Ovary (tissue), 9 donors: ENCODE measurements around the gene PRKAR2A. TPM values are rescaled to one million over a fixed set of nuclear protein-coding genes. Genes with fewer than 3 reads are reported as not detected.

Experiments used
- DNase-seq, 5 donors: peaks; one replicate each; pipeline ENCODE4 v3.0.0-alpha.2; 2019 to 2020
- H3K27ac ChIP-seq, 2 donors: fragments of 200-600 bp; one replicate each; pipeline versions ENCODE4 v1.5.1 to v1.8.0; 2019 to 2022
- H3K27me3 ChIP-seq: fragments of 200-600 bp; one replicate; pipeline ENCODE4 v1.8.0; 2022
- H3K36me3 ChIP-seq: fragments of 200-600 bp; sonication (generic); one replicate; pipeline ENCODE4 v1.5.1; 2019
- H3K4me1 ChIP-seq: one replicate; pipeline ENCODE4 v1.8.1; 2013; ENCODE audit warnings: mild to moderate bottlenecking, moderate library complexity; ENCODE audit not compliant: insufficient read depth
- H3K4me3 ChIP-seq: fragments of 200-600 bp; sonication (generic); one replicate; pipeline ENCODE4 v1.5.1; 2017
- H3K9me3 ChIP-seq, 2 donors: fragments of 200-600 bp in 1 of 2; sonication (generic) in 1 of 2; one replicate each; pipeline versions ENCODE4 v1.5.1 to v1.8.1; 2013 to 2019; ENCODE audit warnings: mild to moderate bottlenecking in 1 of 2, moderate library complexity in 1 of 2
- CTCF ChIP-seq, 3 donors: fragments of 450-650 bp in 2 of 3; fragments of 200-600 bp in 1 of 3; IDR thresholded peaks; one replicate each; pipeline versions ENCODE4 v1.5.1 to v1.8.0; 2016 to 2022; ENCODE audit warnings: antibody characterized with exemption in 3 of 3, mild to moderate bottlenecking in 1 of 3
- EP300 ChIP-seq: sonication (generic); formaldehyde crosslinking; IDR thresholded peaks from one replicate; pipeline ENCODE4 v1.6.1; 2017; ENCODE audit warnings: antibody characterized with exemption
- POLR2A ChIP-seq: fragments of 450-650 bp; IDR thresholded peaks from one replicate; pipeline ENCODE4 v1.6.1; 2017; ENCODE audit warnings: antibody characterized with exemption, mild to moderate bottlenecking, moderate library complexity
- WGBS, 3 donors: extraction: QIAGEN DNeasy Blood & Tissue Kit in 1 of 3; methylation state at CpG; one replicate each; pipeline versions ENCODE4 v1.1.5 to v1.1.7; 2013 to 2017; 5-methylcytosine and 5-hydroxymethylcytosine counted together
- intact Hi-C, 4 donors: fragments of 100-400 bp; cut with DNase I; formaldehyde crosslinking; loops; one replicate each; pipeline versions ENCODE4 v1.11.0 to v1.15.1; 2022 to 2023
- polyA plus RNA-seq, 2 donors: library from polyadenylated mRNA; stranded (reverse); fragments of 200-250 nt in 1 of 2; fragments of 350-450 nt in 1 of 2; fragmentation: Illumina TruSeq in 1 of 2; extraction: RNeasy Lipid Tissue Mini Kit (QIAGEN cat#74804) in 1 of 2; gene quantifications; one replicate each; pipeline ENCODE4 v1.2.3, GENCODE V29; 2013 to 2014
- total RNA-seq, 7 donors: library from RNA; depleted of rRNA in 2 of 7; stranded (reverse); fragments of >200 nt in 2 of 7; fragmentation: NEBNext Ultra II Directional in 3 of 7; extraction: Animal tissue kit (Norgen Biotek cat#: 25700) in 3 of 7; gene quantifications; one replicate each; pipeline versions ENCODE4 v1.1.0 to v1.2.4, GENCODE V29; 2016 to 2023
- donor health status: DM: no; HTN: no; CAD: no; lungs with moderate emphysema.
- donor health status: DM: no; HTN: no; CAD: no.
- donor health status: Bipolar disorder and iron deficiency.
- donor health status: DM: yes; HTN: yes; CAD: no.
- donor health status: DM: no; HTN: no; CAD: no.
- donor health status: DM: yes; HTN: yes; CAD: no.

The PRKAR2A gene
- total and polyA plus RNA-seq, 9 donors, result 9.4 to 52.6 (median 41.5) TPM

- H3K27ac ChIP-seq, result no peak overlapping the region
- 93 to 94% (median 94%) methylated on average over 5 of the region's 5 CpGs for WGBS, 3 donors
- H3K4me3 ChIP-seq, result no peak overlapping the region
- H3K27me3 ChIP-seq, result no peaks in the 10 kb centered on the region
- H3K4me1 ChIP-seq, result no peaks in the 10 kb centered on the region
- no peaks in the 10 kb centered on the region for H3K9me3 ChIP-seq
- DNase-seq, result peak in 1 of 5 donors; percentile 6
- intact Hi-C loops, result no loop called here
- TF ChIP-seq CTCF (IDR thresholded peaks at IDR 0.05), result no peak
- TF ChIP-seq POLR2A, result no peak
- no peak for TF ChIP-seq EP300
- no peaks in the 10 kb centered on the region for H3K36me3 ChIP-seq
Observed at GRCh38 chr3:48852151-48852550, 4.5 kb upstream of the PRKAR2A start.

- H3K9me3 ChIP-seq, result no peaks in the 10 kb centered on the region
- peak in 1 of 5 donors; percentile 17 for DNase-seq
- no peaks in the 10 kb centered on the region for H3K36me3 ChIP-seq
- no peak overlapping the region for H3K27ac ChIP-seq
- no peaks in the 10 kb centered on the region for H3K27me3 ChIP-seq
- no peaks in the 10 kb centered on the region for H3K4me1 ChIP-seq
- no peak overlapping the region for H3K4me3 ChIP-seq
- 45 to 50% (median 46%) methylated on average over 3 of the region's 3 CpGs for WGBS, 3 donors
- intact Hi-C loops, result no loop called here
- no peak for TF ChIP-seq CTCF (IDR thresholded peaks at IDR 0.05)
- TF ChIP-seq EP300, result no peak
- TF ChIP-seq POLR2A, result no peak
Observed at GRCh38 chr3:48851407-48851806, 3.7 kb upstream of the PRKAR2A start.

- DNase-seq, result peak in 4 of 5 donors; percentile 26 to 40 (median 34)
- whole genome bisulfite sequencing, 3 donors, result 94 to 96% (median 95%) methylated on average over 8 of the region's 8 CpGs
- Histone ChIP-seq H3K9me3 (no peaks in the 10 kb centered on the region), H3K4me3 (no peak overlapping the region), H3K27ac (no peak overlapping the region), H3K4me1 (peaks cover 7% of the 10 kb centered on the region), H3K36me3 (no peaks in the 10 kb centered on the region), H3K27me3 (no peaks in the 10 kb centered on the region)
- intact Hi-C loops, result loop anchor here in 1 of 4 donors (5.0 kb wide), 1 partner anchor 107 kb away; no protein-coding TSS in a partner anchor
- TF ChIP-seq EP300, result no peak
Observed at GRCh38 chr3:48848816-48849515, 1.3 kb upstream of the PRKAR2A start.

- H3K36me3 ChIP-seq, result no peaks in the 10 kb centered on the region
- peaks cover 7% of the 10 kb centered on the region for H3K4me1 ChIP-seq
- H3K9me3 ChIP-seq, result no peaks in the 10 kb centered on the region
- peak overlapping the region; percentile 92 for H3K4me3 ChIP-seq
- peak; percentile 66 to 85 (median 79) for DNase-seq
- WGBS, 3 donors, result 0 to 1% (median 0%) methylated on average over 28 to 42 of the region's 42 CpGs
- peak overlapping the region; percentile 81 to 84 for H3K27ac ChIP-seq
- TF ChIP-seq EP300, result no peak
- no peak for TF ChIP-seq CTCF (IDR thresholded peaks at IDR 0.05)
- TF ChIP-seq POLR2A, result no peak
- H3K27me3 ChIP-seq, result no peaks in the 10 kb centered on the region
- intact Hi-C loops, result loop anchor here in 1 of 4 donors (5.0 kb wide), 1 partner anchor 105 kb away; no protein-coding TSS in a partner anchor
Observed at GRCh38 chr3:48847053-48847503, 596 bp downstream of the PRKAR2A start.

GRCh38 chr3:48845170-48845569 lies 2.5 kb downstream of the PRKAR2A start:
- no peaks in the 10 kb centered on the region for H3K27me3 ChIP-seq
- DNase-seq, result peak in 1 of 5 donors; percentile 5
- intact Hi-C loops, result loop anchor here in 1 of 4 donors (5.0 kb wide), 1 partner anchor 103 kb away; no protein-coding TSS in a partner anchor
- H3K9me3 ChIP-seq, result no peaks in the 10 kb centered on the region
- no peak overlapping the region for H3K27ac ChIP-seq
- no peak overlapping the region for H3K4me3 ChIP-seq
- no peaks in the 10 kb centered on the region for H3K36me3 ChIP-seq
- H3K4me1 ChIP-seq, result peaks cover 7% of the 10 kb centered on the region
- TF ChIP-seq POLR2A, result no peak
- no peak for TF ChIP-seq EP300
- TF ChIP-seq CTCF (IDR thresholded peaks at IDR 0.05), result no peak
- 13 to 23% (median 23%) methylated on average over 2 of the region's 2 CpGs for WGBS, 3 donors
